GM03348 (cell line): ENCODE results near the gene OR5B3.
"Not testable (repeated sequence)": the region's sequence is repeated elsewhere in the genome, so short reads cannot be mapped to it uniquely, and the experiment has no call there.

Experiments
- DNase-seq: peaks from one replicate; pipeline ENCODE4 v3.0.0; 2012; ENCODE audit warnings: low spot score

OR5B3 gene

GRCh38 chr11:58406774-58407173 lies at the start of gene OR5B3:
Gene OR5B3, minus strand, starts transcription at chr11:58406874. Its CDS starts 3,465 bp downstream, at chr11:58403409.
- DNase-seq: no peak

DNA sequence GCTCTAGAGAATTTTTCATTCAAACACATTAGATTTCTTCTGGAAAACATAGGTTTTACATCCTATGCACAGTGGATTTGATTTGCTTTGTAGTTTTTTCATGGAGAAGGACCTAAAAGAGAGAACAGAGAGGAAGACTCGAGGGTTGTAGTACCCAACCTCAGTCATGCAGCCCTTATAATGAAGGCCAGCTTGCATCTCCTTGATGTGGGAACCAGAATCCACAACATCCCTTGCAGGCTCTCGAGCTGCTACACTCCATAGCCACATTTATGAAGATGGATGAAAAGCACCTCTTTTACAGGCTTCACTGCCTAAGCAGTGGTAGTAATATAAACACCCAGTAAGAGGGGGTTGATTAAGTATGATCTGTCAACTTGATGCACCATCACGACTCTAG lies 44.9 kb upstream of the OR5B3 start:
- DNase-seq: no peak

DNA sequence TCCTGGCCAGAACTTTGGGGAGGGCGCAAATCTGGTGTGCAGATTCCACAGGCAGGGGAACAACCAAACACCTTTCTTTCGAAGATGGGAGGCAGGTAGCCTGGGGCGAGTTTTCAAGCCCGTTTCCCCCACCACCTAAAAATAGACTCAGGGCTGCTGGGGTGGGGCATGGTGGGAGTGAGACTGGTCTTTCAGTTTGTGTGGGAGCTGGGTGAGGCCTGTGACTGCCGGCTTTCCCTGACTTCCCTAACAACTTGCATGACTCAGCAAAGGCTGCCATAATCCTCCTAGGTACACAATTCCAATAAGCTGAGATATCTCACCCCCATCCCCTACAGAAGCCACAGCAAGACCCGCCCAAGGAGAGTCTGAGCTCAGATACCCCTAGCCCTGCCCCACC lies 39.6 kb upstream of the OR5B3 start:
- DNase-seq: no peak

DNA sequence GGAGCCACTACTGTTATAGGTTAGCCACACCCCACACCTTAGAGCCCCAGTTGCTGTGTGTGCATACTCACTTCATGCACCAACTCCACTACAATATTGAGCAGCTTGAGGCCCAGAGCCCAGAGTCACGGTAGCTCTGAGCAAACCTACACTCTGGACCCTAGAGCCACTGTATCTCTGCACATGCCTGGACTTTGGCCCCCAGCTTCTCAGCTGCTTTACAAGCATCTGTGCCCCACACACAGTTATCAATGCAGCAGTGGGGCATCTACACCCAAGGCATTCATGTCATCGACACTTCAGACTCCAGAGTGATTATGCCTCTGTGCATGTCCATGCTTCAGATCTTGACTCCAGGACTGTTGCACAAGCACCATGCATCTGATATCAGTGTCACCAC lies 37.6 kb upstream of the OR5B3 start:
- no peak for DNase-seq

DNA sequence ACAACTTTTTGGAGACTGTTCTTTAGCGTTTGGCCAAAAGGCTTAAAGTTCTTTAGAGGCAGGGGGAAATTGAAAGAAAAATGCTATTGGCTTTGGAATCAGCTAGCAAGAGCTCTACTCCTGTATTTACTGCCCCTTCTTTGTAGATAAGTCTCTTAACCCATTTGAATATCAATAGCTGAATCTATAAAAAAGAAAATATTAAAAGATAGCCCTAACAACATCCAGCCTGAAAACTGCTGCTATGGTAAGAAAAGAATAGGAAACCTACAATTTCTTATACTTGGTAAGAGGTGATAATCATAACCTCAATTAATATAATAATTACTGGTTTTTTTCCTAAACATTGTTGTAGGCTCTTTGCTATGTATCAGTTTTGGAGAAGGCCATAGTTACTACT lies 35.5 kb upstream of the OR5B3 start, which contains the start of gene OR5B12:
TSS of gene OR5B12 (minus strand) at position 101 of the 400 bp plus-strand sequence. CDS start 2,085 bp downstream, outside the sequence.
- DNase-seq: no peak

- DNase-seq: no peak
These were observed 31.8 kb upstream of the OR5B3 start for GRCh38 chr11:58438486-58438885.

DNA sequence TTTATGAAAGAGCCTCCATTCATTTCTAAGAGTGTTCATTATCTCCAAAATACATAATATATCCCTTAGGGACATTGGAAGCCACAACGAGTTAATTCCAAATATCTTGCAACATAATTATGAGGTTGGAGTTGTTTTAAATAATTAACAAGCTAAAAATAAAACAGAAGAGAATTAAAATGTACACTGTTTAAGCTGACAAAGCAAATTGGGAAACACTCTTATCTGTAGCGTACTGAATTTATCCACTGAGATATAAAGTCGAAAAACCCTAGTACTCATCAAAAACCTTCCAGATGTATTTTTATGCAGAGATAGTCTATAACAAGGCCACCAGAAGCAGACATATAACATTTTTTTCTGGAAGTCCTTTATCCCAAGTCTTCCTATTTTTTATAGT lies 27.5 kb upstream of the OR5B3 start:
- no peak for DNase-seq

GRCh38 chr11:58433638-58434203 lies 27.0 kb upstream of the OR5B3 start:
- no peak for DNase-seq

DNA sequence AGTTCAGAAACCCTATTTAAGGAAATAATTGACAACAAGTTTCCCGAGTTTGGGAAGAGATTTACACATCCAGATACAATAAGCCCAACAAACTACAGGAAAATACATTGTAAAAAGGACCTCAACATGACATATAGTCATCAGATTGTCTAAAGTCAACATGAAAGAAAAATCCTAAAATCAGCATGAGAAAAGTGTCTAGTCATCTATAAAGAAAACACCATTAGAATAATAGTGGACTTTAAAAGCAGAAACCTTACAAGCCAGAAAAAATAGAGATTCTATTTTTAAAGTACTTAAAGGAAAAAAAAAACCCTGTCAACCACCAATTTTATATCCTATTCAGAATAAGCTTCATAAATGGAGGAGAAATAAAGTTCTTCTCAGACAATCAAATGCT lies 22.6 kb upstream of the OR5B3 start:
- DNase-seq: no peak

DNA sequence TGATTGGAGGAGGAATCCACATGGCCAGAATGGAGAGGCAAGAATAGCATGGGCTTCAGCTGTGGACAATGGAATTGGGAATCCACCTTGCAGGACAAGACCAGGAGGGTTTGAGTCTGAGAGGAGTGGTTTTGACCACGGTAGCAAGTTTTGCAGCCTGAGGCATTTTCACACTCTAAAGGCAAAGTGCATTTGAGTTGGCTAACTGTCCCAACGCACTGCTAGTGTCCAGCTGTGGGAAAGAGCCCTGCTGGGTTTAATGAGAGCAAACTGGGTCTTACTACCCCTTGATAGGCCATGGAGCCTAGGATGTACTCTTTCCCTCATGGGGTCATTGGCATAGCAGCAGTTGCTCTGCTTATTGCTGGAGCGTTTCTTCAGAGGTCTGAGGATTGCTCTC lies 21.3 kb upstream of the OR5B3 start, which contains the start of gene OR5B2:
TSS of gene OR5B2 (minus strand) at position 101 of the 400 bp plus-strand sequence. CDS start 4,860 bp downstream, outside the sequence.
- no peak for DNase-seq

- not testable (repeated sequence) for DNase-seq
These were observed 7.1 kb downstream of the OR5B3 start for GRCh38 chr11:58399622-58400021.

DNA sequence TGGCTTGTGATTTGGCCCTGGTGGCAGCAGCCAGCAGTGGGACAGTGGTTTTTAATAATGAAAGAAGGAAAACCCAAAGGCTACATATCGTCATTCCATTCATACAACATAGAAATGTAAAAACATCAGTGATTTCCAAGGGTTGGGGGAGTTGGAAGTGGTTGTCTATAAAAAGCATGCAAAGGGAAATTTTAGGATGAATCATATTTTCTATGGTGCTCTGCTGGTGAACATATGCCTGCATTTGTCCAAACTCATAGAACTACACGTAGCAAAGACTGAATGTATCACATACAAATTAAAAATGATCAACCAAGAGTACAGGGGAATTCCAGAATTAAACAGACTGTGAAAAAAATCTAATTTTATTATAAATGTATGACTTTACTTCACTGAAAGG lies 11.1 kb downstream of the OR5B3 start:
- DNase-seq: no peak

DNA sequence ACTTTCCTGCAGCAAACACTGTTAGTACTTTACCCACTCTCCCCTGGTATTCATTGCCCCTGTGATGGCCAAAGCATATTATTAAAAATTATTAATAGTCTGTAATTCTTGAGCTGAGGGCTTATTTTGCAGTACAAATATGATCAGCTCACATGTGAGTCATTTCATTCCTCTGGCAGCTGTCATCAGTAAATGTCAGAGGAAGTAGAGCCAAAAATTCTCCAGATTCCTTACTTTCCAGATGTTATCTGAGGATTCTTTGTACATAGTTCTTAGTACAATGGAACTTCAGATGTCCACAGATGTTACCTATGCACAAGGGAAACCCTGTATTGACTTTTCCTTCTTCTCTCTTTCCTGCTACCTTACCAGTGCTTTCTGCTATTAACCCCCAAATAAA lies 12.5 kb downstream of the OR5B3 start:
- peak; percentile 77 for DNase-seq

DNA sequence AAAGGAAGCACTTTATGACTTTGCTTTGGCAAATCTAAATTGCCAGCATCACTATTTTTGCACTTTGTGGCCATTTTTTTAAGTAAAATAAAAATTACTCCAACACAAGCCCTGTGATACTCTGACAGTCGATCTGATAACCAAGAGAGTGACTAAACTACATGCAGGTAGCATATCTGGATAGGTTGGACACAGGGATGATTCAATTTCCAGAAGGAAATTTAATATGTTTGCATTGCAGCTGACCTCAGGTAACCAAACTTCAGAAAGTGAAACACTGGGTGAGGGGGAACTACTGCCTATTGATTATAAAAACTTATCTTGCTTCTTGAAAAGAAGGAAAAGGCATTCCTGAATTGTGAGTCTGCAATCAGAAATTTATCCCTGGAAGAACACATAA lies 13.9 kb downstream of the OR5B3 start:
- no peak for DNase-seq

GRCh38 chr11:58391879-58392278 lies 14.8 kb downstream of the OR5B3 start:
- peak; percentile 7 for DNase-seq

- no peak for DNase-seq
These were observed 16.1 kb downstream of the OR5B3 start for GRCh38 chr11:58390551-58391063.

DNA sequence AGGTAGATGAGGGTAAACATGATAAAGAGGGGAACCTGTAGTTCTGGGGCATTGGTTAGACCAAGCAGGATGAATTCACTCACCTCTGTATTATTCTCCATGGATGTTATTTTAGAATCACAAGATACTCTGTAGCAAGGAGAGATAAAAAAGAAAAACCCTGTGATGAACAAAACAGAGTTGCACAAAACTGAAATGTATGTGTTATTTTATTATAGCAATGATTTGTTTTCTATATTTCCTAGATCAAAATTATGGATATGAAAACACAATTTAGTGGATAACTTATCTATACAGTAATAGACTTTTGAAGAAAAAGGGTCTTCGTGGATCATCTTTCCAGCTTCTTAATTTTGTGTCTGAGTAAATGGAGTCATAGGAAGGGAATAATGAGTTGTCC lies 47.7 kb downstream of the OR5B3 start, which contains the start of gene OR5B17:
TSS of gene OR5B17 (minus strand) at position 101 of the 400 bp plus-strand sequence. CDS start at position 101, 0 bp downstream.
- no peak for DNase-seq

- no peak for DNase-seq
These were observed 51.9 kb downstream of the OR5B3 start for GRCh38 chr11:58354727-58355126.
